Myocyte (in vitro differentiated cells): ENCODE measurements around the gene COX4I1. TPM values are rescaled to one million over a fixed set of nuclear protein-coding genes. Genes with fewer than 3 reads are reported as not detected.

ENCODE experiments used
- DNase-seq: peaks from one replicate; pipeline ENCODE4 v3.0.0-alpha.2; 2012; ENCODE audit warnings: low read depth
- total RNA-seq: library from RNA; depleted of rRNA; stranded (reverse); fragments of >200 nt; gene quantifications from 2 replicates; pipeline ENCODE4 v1.2.3, GENCODE V29; 2014

Gene COX4I1
- total RNA-seq, 1 donor from 2014 or later = 400 TPM

GRCh38 chr16:85839681-85840240 lies 40.3 kb downstream of the COX4I1 start:
- DNase-seq = no peak

- no peak for DNase-seq
Observed at GRCh38 chr16:85840395-85840794, 40.9 kb downstream of the COX4I1 start.

- no peak for DNase-seq
Observed at GRCh38 chr16:85840801-85841200, 41.3 kb downstream of the COX4I1 start.

GRCh38 chr16:85842435-85842834 lies 42.9 kb downstream of the COX4I1 start:
- no peak for DNase-seq

GRCh38 chr16:85842848-85843247 lies 43.4 kb downstream of the COX4I1 start:
- DNase-seq = no peak

- no peak for DNase-seq
Observed at GRCh38 chr16:85843471-85844168, 44.1 kb downstream of the COX4I1 start.

- no peak for DNase-seq
Observed at GRCh38 chr16:85844169-85844481, 44.6 kb downstream of the COX4I1 start.

- no peak for DNase-seq
Observed at GRCh38 chr16:85844786-85845185, 45.3 kb downstream of the COX4I1 start.

GRCh38 chr16:85845266-85845665 lies 45.8 kb downstream of the COX4I1 start:
- no peak for DNase-seq

GRCh38 chr16:85846461-85846860 lies 47.0 kb downstream of the COX4I1 start:
- no peak for DNase-seq

GRCh38 chr16:85847036-85847435 lies 47.5 kb downstream of the COX4I1 start:
- no peak for DNase-seq

GRCh38 chr16:85847681-85848601 lies 48.4 kb downstream of the COX4I1 start:
- DNase-seq = no peak

GRCh38 chr16:85848986-85849385 lies 49.5 kb downstream of the COX4I1 start:
- no peak for DNase-seq

- DNase-seq = no peak
Observed at GRCh38 chr16:85849388-85849787, 49.9 kb downstream of the COX4I1 start.

- DNase-seq = no peak
Observed at GRCh38 chr16:85850344-85850880, 50.9 kb downstream of the COX4I1 start.

GRCh38 chr16:85851034-85851785 lies 51.7 kb downstream of the COX4I1 start:
- no peak for DNase-seq

- DNase-seq = no peak
Observed at GRCh38 chr16:85853547-85854545, 54.4 kb downstream of the COX4I1 start.

GRCh38 chr16:85854935-85855334 lies 55.4 kb downstream of the COX4I1 start:
- DNase-seq = no peak

GRCh38 chr16:85856079-85856478 lies 56.6 kb downstream of the COX4I1 start:
- no peak for DNase-seq

GRCh38 chr16:85856585-85856984 lies 57.1 kb downstream of the COX4I1 start:
- no peak for DNase-seq
